Measurements from ENCODE around the gene KAZN. TPM values are rescaled to one million over a fixed set of nuclear protein-coding genes. Genes with fewer than 3 reads are reported as not detected.

The KAZN gene
- total and polyA plus RNA-seq, 2 donors from 2014 or later, result 17.4 to 60.8 TPM

DNA sequence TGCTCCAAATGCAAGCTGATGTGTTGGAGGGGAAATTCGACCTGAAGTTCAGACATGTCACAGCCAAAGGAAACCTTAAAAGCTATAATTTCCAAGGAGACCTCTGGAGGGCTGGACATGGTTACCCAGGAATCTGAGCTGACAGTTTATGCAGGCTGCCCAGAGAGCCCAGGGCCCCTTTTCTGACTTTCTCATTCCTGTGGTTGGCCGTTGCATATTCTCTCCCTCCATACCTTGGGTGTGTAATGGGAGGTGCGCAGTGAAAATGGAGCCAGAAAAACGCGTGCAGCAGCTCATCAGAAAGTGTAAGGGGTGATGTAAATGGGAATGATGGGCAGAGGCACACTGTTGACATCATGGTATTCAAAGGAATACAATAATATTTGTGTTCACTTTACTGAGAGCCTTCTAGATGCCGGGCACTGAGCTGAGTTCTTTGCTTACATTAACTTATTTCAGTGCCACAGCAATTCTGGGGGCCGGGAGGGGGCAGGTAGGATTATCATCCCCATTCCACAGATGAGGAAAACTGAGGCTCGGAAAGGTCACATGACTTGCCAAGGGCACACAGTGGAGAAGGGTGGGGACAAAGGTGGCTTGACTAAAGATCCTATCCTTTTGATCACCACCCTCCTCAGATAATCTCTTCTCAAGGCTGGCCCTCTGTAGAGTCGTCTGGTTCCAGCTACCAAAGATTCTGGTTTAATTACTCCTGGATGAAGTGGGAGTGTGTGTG lies 38.6 kb downstream of the KAZN start:
- FAIRE-seq (no peak), DNase-seq (peak in 1 of 5 donors; percentile 18)
- Histone ChIP-seq H3K4me3 (ENCODE audit: low read length in 3 of 3) (no peak overlapping the region), H3K9me3 (ENCODE audit: control insufficient read depth in 2 of 3, insufficient read depth in 1 of 3, low read length in 3 of 3) (no peaks in the 10 kb centered on the region), H3K27me3 (ENCODE audit: control insufficient read depth, insufficient read depth, low read length) (no peaks in the 10 kb centered on the region), H3K27ac (ENCODE audit: low read depth in 2 of 2, low read length in 2 of 2) (no peak overlapping the region), H3K36me3 (ENCODE audit: control insufficient read depth in 2 of 3, insufficient read depth in 3 of 3, low read length in 3 of 3) (no peaks in the 10 kb centered on the region), H3K4me1 (ENCODE audit: control insufficient read depth in 2 of 3, insufficient read depth in 2 of 3, low read depth in 1 of 3, low read length in 3 of 3) (no peaks in the 10 kb centered on the region), H3K9ac (ENCODE audit: low read length in 3 of 3) (no peak overlapping the region)
- intact Hi-C loops (cut with DNase I), result no loop called here
- TF ChIP-seq, protein P1, sequence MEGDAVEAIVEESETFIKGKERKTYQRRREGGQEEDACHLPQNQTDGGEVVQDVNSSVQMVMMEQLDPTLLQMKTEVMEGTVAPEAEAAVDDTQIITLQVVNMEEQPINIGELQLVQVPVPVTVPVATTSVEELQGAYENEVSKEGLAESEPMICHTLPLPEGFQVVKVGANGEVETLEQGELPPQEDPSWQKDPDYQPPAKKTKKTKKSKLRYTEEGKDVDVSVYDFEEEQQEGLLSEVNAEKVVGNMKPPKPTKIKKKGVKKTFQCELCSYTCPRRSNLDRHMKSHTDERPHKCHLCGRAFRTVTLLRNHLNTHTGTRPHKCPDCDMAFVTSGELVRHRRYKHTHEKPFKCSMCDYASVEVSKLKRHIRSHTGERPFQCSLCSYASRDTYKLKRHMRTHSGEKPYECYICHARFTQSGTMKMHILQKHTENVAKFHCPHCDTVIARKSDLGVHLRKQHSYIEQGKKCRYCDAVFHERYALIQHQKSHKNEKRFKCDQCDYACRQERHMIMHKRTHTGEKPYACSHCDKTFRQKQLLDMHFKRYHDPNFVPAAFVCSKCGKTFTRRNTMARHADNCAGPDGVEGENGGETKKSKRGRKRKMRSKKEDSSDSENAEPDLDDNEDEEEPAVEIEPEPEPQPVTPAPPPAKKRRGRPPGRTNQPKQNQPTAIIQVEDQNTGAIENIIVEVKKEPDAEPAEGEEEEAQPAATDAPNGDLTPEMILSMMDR (IDR thresholded peaks at IDR 0.05; ENCODE audit: borderline replicate concordance, extremely low read depth, insufficient read depth), result no peak

- intact Hi-C loops (cut with DNase I), result no loop called here
- Histone ChIP-seq H3K4me1 (ENCODE audit: control insufficient read depth in 2 of 3, insufficient read depth in 2 of 3, low read depth in 1 of 3, low read length in 3 of 3) (no peaks in the 10 kb centered on the region), H3K4me3 (ENCODE audit: low read length in 3 of 3) (no peak overlapping the region), H3K9me3 (ENCODE audit: control insufficient read depth in 2 of 3, insufficient read depth in 1 of 3, low read length in 3 of 3) (peaks cover 0 to 5% (median 0%) of the 10 kb centered on the region in 3 donors), H3K9ac (ENCODE audit: low read length in 3 of 3) (no peak overlapping the region), H3K27ac (ENCODE audit: low read depth in 2 of 2, low read length in 2 of 2) (no peak overlapping the region), H3K27me3 (ENCODE audit: control insufficient read depth, insufficient read depth, low read length) (no peaks in the 10 kb centered on the region), H3K36me3 (ENCODE audit: control insufficient read depth in 2 of 3, insufficient read depth in 3 of 3, low read length in 3 of 3) (no peaks in the 10 kb centered on the region)
- TF ChIP-seq, protein P1 (IDR thresholded peaks at IDR 0.05; ENCODE audit: borderline replicate concordance, extremely low read depth, insufficient read depth), result no peak
- FAIRE-seq, result no peak
- no peak for DNase-seq
These were observed 41.0 kb downstream of the KAZN start for GRCh38 chr1:14639291-14640050.

GRCh38 chr1:14642712-14643111 lies 44.2 kb downstream of the KAZN start:
- no peak for DNase-seq

More at GRCh38 chr1:14642712-14643111, 44.2 kb downstream of the KAZN start:
- H3K4me3 ChIP-seq (ENCODE audit: low read length in 3 of 3), result no peak overlapping the region
- H3K36me3 ChIP-seq (ENCODE audit: control insufficient read depth in 2 of 3, insufficient read depth in 3 of 3, low read length in 3 of 3), result no peaks in the 10 kb centered on the region
- no peak overlapping the region for H3K9ac ChIP-seq (ENCODE audit: low read length in 3 of 3)
- TF ChIP-seq, protein P1 (IDR thresholded peaks at IDR 0.05; ENCODE audit: borderline replicate concordance, extremely low read depth, insufficient read depth), result no peak
- H3K9me3 ChIP-seq (ENCODE audit: control insufficient read depth in 2 of 3, insufficient read depth in 1 of 3, low read length in 3 of 3), result peaks cover 0 to 5% (median 0%) of the 10 kb centered on the region in 3 donors
- no peaks in the 10 kb centered on the region for H3K27me3 ChIP-seq (ENCODE audit: control insufficient read depth, insufficient read depth, low read length)
- FAIRE-seq, result no peak
- intact Hi-C loops (cut with DNase I), result no loop called here
- no peak overlapping the region for H3K27ac ChIP-seq (ENCODE audit: low read depth in 2 of 2, low read length in 2 of 2)
- no peaks in the 10 kb centered on the region for H3K4me1 ChIP-seq (ENCODE audit: control insufficient read depth in 2 of 3, insufficient read depth in 2 of 3, low read depth in 1 of 3, low read length in 3 of 3)

Measured in kidney (tissue), 14 donors.